Liver (tissue), 9 donors: ENCODE results near the gene ADGRL2. TPM values are rescaled to one million over a fixed set of nuclear protein-coding genes. Genes with fewer than 3 reads are reported as not detected.

Source experiments
- DNase-seq: peaks from one replicate; pipeline ENCODE4 v3.0.0-alpha.2; 2017; ENCODE audit warnings: low spot score
- H3K27ac ChIP-seq, 2 donors: one replicate each; pipeline ENCODE4 v1.7.0; 2013; ENCODE audit warnings: inconsistent platforms in 2 of 2, low read length in 2 of 2, control low read depth in 1 of 2, low read depth in 1 of 2, mild to moderate bottlenecking in 1 of 2
- H3K27me3 ChIP-seq, 4 donors: one replicate each; pipeline versions ENCODE4 v1.6.1 to v1.7.0; 2013; ENCODE audit warnings: low read length in 3 of 4, inconsistent platforms in 1 of 4, mild to moderate bottlenecking in 1 of 4, moderate library complexity in 1 of 4; ENCODE audit not compliant: control insufficient read depth in 4 of 4, insufficient read depth in 4 of 4
- H3K36me3 ChIP-seq, 4 donors: one replicate each; pipeline versions ENCODE4 v1.6.1 to v1.7.0; 2013; ENCODE audit warnings: low read length in 3 of 4, mild to moderate bottlenecking in 3 of 4, low read depth in 1 of 4, moderate library complexity in 1 of 4; ENCODE audit not compliant: control insufficient read depth in 4 of 4, insufficient read depth in 3 of 4
- H3K4me1 ChIP-seq, 4 donors: one replicate each; pipeline versions ENCODE4 v1.6.1 to v1.7.0; 2013; ENCODE audit warnings: low read length in 3 of 4, mild to moderate bottlenecking in 3 of 4, moderate library complexity in 1 of 4; ENCODE audit not compliant: control insufficient read depth in 4 of 4, insufficient read depth in 4 of 4
- H3K4me3 ChIP-seq, 3 donors: one replicate each; pipeline versions ENCODE4 v1.6.1 to v1.7.0; 2013; ENCODE audit warnings: low read length in 3 of 3, control low read depth in 1 of 3, low read depth in 1 of 3, mild to moderate bottlenecking in 1 of 3
- H3K9ac ChIP-seq, 2 donors: one replicate each; pipeline ENCODE4 v1.7.0; 2013; ENCODE audit warnings: low read length in 2 of 2, mild to moderate bottlenecking in 2 of 2, moderate library complexity in 2 of 2, control low read depth in 1 of 2, low read depth in 1 of 2
- H3K9me3 ChIP-seq, 4 donors: one replicate each; pipeline versions ENCODE4 v1.6.1 to v1.7.0; 2013; ENCODE audit warnings: low read length in 3 of 4; ENCODE audit not compliant: control insufficient read depth in 4 of 4
- CTCF ChIP-seq: fragments of 150-350 bp; IDR thresholded peaks from 2 replicates; pipeline ENCODE4 v1.5.1; 2017; ENCODE audit warnings: improper control_type of control experiment, low read depth, low read length; ENCODE audit not compliant: missing input control
- EGR1 ChIP-seq, 2 donors: IDR thresholded peaks; 2 replicates each; pipeline ENCODE4 v1.6.1; 2016 to 2018; ENCODE audit warnings: antibody characterized with exemption in 2 of 2, low read depth in 2 of 2
- FOXA1 ChIP-seq: IDR thresholded peaks from 2 replicates; pipeline ENCODE4 v1.6.1; 2016; ENCODE audit warnings: antibody characterized with exemption
- FOXA2 ChIP-seq: IDR thresholded peaks from 2 replicates; pipeline ENCODE4 v1.6.1; 2016; ENCODE audit warnings: antibody characterized with exemption
- GABPA ChIP-seq, 2 donors: IDR thresholded peaks in 1 of 2; conservative IDR thresholded peaks in 1 of 2; 2 replicates each; pipeline ENCODE4 v1.6.1; 2016; ENCODE audit warnings: antibody characterized with exemption in 2 of 2, mild to moderate bottlenecking in 1 of 2, moderate library complexity in 1 of 2
- HNF4A ChIP-seq, 2 donors: conservative IDR thresholded peaks; 2 replicates each; pipeline ENCODE4 v1.6.1; 2016; ENCODE audit warnings: antibody characterized with exemption in 2 of 2, mild to moderate bottlenecking in 2 of 2
- HNF4G ChIP-seq: IDR thresholded peaks from 2 replicates; pipeline ENCODE4 v1.6.1; 2016; ENCODE audit warnings: antibody characterized with exemption
- JUND ChIP-seq, 2 donors: IDR thresholded peaks; 2 replicates each; pipeline ENCODE4 v1.6.1; 2016; ENCODE audit warnings: antibody characterized with exemption in 2 of 2
- NR2F2 ChIP-seq: IDR thresholded peaks from 2 replicates; pipeline ENCODE4 v1.6.1; 2016; ENCODE audit warnings: antibody characterized with exemption
- RAD21 ChIP-seq, 2 donors: IDR thresholded peaks; 2 replicates each; pipeline ENCODE4 v1.6.1; 2016; ENCODE audit warnings: antibody characterized with exemption in 2 of 2, mild to moderate bottlenecking in 2 of 2
- RXRA ChIP-seq, 2 donors: IDR thresholded peaks; 2 replicates each; pipeline ENCODE4 v1.6.1; 2017 to 2018; ENCODE audit warnings: antibody characterized with exemption in 2 of 2, mild to moderate bottlenecking in 1 of 2
- SP1 ChIP-seq: IDR thresholded peaks from 2 replicates; pipeline ENCODE4 v1.6.1; 2018; ENCODE audit warnings: antibody characterized with exemption, mild to moderate bottlenecking
- TAF1 ChIP-seq: conservative IDR thresholded peaks from 2 replicates; pipeline ENCODE4 v1.6.1; 2016; ENCODE audit warnings: antibody characterized with exemption, mild to moderate bottlenecking
- YY1 ChIP-seq: IDR thresholded peaks from 2 replicates; pipeline ENCODE4 v1.6.1; 2016; ENCODE audit warnings: antibody characterized with exemption, mild to moderate bottlenecking
- ZBTB33 ChIP-seq: IDR thresholded peaks from 2 replicates; pipeline ENCODE4 v1.6.1; 2016; ENCODE audit warnings: antibody characterized with exemption
- WGBS: extraction: QIAGEN DNeasy Blood & Tissue Kit; methylation state at CpG from one replicate; pipeline ENCODE4 v1.1.7; 2013; 5-methylcytosine and 5-hydroxymethylcytosine counted together
- polyA plus RNA-seq, 2 donors: library from polyadenylated mRNA; stranded (reverse) in 1 of 2; unstranded in 1 of 2; fragments of 200-250 nt in 1 of 2; fragments of >200 nt in 1 of 2; fragmentation: Nextera tagmentation in 1 of 2; extraction: Ambion mirVana in 1 of 2; gene quantifications; one replicate each; pipeline versions ENCODE4 v1.2.1 to v1.2.3, GENCODE V29; 2013 to 2015
- total RNA-seq, 2 donors: library from RNA; depleted of rRNA; stranded (reverse); fragments of >200 nt; gene quantifications; one replicate each; pipeline ENCODE4 v1.2.3, GENCODE V29; 2014
- TF ChIP-seq, protein P1 (sequence below): IDR thresholded peaks from 2 replicates; pipeline ENCODE4 v1.6.1; 2016; ENCODE audit warnings: antibody characterized with exemption
- TF ChIP-seq, protein P2 (sequence below): IDR thresholded peaks from 2 replicates; pipeline ENCODE4 v1.6.1; 2016; ENCODE audit warnings: antibody characterized with exemption
- TF ChIP-seq, protein P3 (sequence below): IDR thresholded peaks from 2 replicates; pipeline ENCODE4 v1.6.1; 2016; ENCODE audit warnings: antibody characterized with exemption, mild to moderate bottlenecking
- donor health status: healthy.
- donor health status: healthy.
- donor health status: healthy.
- donor health status: healthy.
- donor health status: healthy.

The ADGRL2 gene
- total and polyA plus RNA-seq, 4 donors, result 21.1 to 82.0 (median 31.7) TPM

DNA sequence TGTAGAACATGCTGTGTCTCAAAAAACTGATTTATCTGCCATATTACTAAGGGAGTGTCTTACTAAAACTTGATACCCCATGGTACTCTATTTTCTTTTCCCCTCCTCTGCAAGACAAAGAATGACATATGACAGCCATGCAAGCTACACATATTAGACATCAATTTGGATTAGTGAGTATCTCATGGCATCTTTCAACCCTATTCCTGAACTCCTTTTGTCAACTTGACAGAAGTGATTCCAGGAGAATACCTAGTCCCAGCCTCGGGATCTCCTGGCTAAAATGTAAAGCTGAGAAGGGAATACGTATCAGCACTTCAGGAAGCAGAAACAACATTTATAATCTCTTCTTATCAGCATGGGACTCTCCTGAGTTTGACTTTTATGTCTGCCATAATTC lies 43.7 kb downstream of the ADGRL2 start:
- Histone ChIP-seq H3K9ac (no peak overlapping the region), H3K4me1 (no peaks in the 10 kb centered on the region), H3K36me3 (peaks cover 0 to 8% (median under 1%) of the 10 kb centered on the region in 4 donors), H3K9me3 (no peaks in the 10 kb centered on the region), H3K27me3 (no peaks in the 10 kb centered on the region), H3K27ac (no peak overlapping the region), H3K4me3 (no peak overlapping the region)
- TF ChIP-seq RXRA (IDR thresholded peaks at IDR 0.05) (no peak), SP1 (no peak), CTCF (no peak), TAF1 (no peak), FOXA2 (no peak), YY1 (no peak), HNF4G (no peak), JUND (IDR thresholded peaks at IDR 0.05) (no peak), FOXA1 (no peak), NR2F2 (no peak), HNF4A (conservative IDR thresholded peaks at IDR 0.05) (no peak), EGR1 (IDR thresholded peaks at IDR 0.05; ENCODE audit: low read depth in 2 of 2) (no peak), RAD21 (IDR thresholded peaks at IDR 0.05) (no peak), GABPA (IDR thresholded peaks at IDR 0.05 in 1 of 2, conservative IDR thresholded peaks at IDR 0.05 in 1 of 2) (no peak), ZBTB33 (no peak)
- TF ChIP-seq, protein P1, sequence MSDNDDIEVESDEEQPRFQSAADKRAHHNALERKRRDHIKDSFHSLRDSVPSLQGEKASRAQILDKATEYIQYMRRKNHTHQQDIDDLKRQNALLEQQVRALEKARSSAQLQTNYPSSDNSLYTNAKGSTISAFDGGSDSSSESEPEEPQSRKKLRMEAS, result no peak
- TF ChIP-seq, protein P2, sequence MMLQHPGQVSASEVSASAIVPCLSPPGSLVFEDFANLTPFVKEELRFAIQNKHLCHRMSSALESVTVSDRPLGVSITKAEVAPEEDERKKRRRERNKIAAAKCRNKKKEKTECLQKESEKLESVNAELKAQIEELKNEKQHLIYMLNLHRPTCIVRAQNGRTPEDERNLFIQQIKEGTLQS, result no peak
- TF ChIP-seq, protein P3, sequence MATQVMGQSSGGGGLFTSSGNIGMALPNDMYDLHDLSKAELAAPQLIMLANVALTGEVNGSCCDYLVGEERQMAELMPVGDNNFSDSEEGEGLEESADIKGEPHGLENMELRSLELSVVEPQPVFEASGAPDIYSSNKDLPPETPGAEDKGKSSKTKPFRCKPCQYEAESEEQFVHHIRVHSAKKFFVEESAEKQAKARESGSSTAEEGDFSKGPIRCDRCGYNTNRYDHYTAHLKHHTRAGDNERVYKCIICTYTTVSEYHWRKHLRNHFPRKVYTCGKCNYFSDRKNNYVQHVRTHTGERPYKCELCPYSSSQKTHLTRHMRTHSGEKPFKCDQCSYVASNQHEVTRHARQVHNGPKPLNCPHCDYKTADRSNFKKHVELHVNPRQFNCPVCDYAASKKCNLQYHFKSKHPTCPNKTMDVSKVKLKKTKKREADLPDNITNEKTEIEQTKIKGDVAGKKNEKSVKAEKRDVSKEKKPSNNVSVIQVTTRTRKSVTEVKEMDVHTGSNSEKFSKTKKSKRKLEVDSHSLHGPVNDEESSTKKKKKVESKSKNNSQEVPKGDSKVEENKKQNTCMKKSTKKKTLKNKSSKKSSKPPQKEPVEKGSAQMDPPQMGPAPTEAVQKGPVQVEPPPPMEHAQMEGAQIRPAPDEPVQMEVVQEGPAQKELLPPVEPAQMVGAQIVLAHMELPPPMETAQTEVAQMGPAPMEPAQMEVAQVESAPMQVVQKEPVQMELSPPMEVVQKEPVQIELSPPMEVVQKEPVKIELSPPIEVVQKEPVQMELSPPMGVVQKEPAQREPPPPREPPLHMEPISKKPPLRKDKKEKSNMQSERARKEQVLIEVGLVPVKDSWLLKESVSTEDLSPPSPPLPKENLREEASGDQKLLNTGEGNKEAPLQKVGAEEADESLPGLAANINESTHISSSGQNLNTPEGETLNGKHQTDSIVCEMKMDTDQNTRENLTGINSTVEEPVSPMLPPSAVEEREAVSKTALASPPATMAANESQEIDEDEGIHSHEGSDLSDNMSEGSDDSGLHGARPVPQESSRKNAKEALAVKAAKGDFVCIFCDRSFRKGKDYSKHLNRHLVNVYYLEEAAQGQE, result no peak
- DNase-seq, result no peak
- WGBS, result 80% methylated on average over 2 of the region's 2 CpGs
